H9 (cell line): ENCODE data around the gene SWT1. TPM values are rescaled to one million over a fixed set of nuclear protein-coding genes. Genes with fewer than 3 reads are reported as not detected.

ENCODE experiments used
- DNase-seq: peaks from one replicate; pipeline ENCODE4 v3.0.0-alpha.2; 2017
- H2AFZ ChIP-seq: one replicate; pipeline ENCODE4 v1.6.1; 2013; ENCODE audit warnings: mild to moderate bottlenecking, low read length, control low read depth, moderate library complexity
- H2AK5ac ChIP-seq: 2 replicates; pipeline ENCODE4 v1.6.1; 2013; ENCODE audit warnings: low read length, control low read depth, mixed read lengths; ENCODE audit not compliant: insufficient read length
- H2BK120ac ChIP-seq: one replicate; pipeline ENCODE4 v1.6.1; 2013; ENCODE audit warnings: low read depth, mild to moderate bottlenecking, low read length, control low read depth, inconsistent platforms; ENCODE audit not compliant: poor library complexity, severe bottlenecking
- H2BK12ac ChIP-seq: 2 replicates; pipeline ENCODE4 v1.6.1; 2013; ENCODE audit warnings: low read length, control low read depth, mixed read lengths, low read depth; ENCODE audit not compliant: insufficient read length
- H2BK15ac ChIP-seq: 2 replicates; pipeline ENCODE4 v1.6.1; 2013; ENCODE audit warnings: low read depth, low read length, control low read depth
- H2BK20ac ChIP-seq: one replicate; pipeline ENCODE4 v1.6.1; 2013; ENCODE audit warnings: low read depth, mild to moderate bottlenecking, low read length, control low read depth, inconsistent platforms; ENCODE audit not compliant: poor library complexity, severe bottlenecking
- H2BK5ac ChIP-seq: 2 replicates; pipeline ENCODE4 v1.6.1; 2013; ENCODE audit warnings: low read length, control low read depth, mixed read lengths; ENCODE audit not compliant: insufficient read length
- H3K14ac ChIP-seq: 2 replicates; pipeline ENCODE4 v1.6.1; 2013; ENCODE audit warnings: low read length, control low read depth; ENCODE audit not compliant: insufficient read depth
- H3K18ac ChIP-seq: 2 replicates; pipeline ENCODE4 v1.6.1; 2013; ENCODE audit warnings: low read depth, mild to moderate bottlenecking, mixed read lengths, low read length, control low read depth; ENCODE audit not compliant: insufficient read length
- H3K23ac ChIP-seq: 2 replicates; pipeline ENCODE4 v1.6.1; 2013; ENCODE audit warnings: low read length, control low read depth, mixed read lengths, low read depth; ENCODE audit not compliant: insufficient read length
- H3K23me2 ChIP-seq: 2 replicates; pipeline ENCODE4 v1.6.1; 2013; ENCODE audit warnings: low read depth, mild to moderate bottlenecking, mixed read lengths, low read length, control low read depth; ENCODE audit not compliant: insufficient read length, poor library complexity, severe bottlenecking
- H3K27ac ChIP-seq: 2 replicates; pipeline ENCODE4 v1.5.1; 2013; ENCODE audit warnings: low read length, control low read depth, mixed read lengths, low read depth; ENCODE audit not compliant: insufficient read length
- H3K27me3 ChIP-seq: 2 replicates; pipeline ENCODE4 v1.6.1; 2013; ENCODE audit warnings: low read length, control low read depth, inconsistent platforms; ENCODE audit not compliant: insufficient read depth
- H3K4ac ChIP-seq: 2 replicates; pipeline ENCODE4 v1.6.1; 2013; ENCODE audit warnings: low read depth, mild to moderate bottlenecking, control low read depth, inconsistent platforms, low read length, moderate library complexity
- H3K4me1 ChIP-seq: 2 replicates; pipeline ENCODE4 v1.6.1; 2013; ENCODE audit warnings: low read length, control low read depth, inconsistent platforms; ENCODE audit not compliant: insufficient read depth
- H3K4me2 ChIP-seq: 2 replicates; pipeline ENCODE4 v1.6.1; 2013; ENCODE audit warnings: low read length, control low read depth, mixed read lengths; ENCODE audit not compliant: insufficient read length, insufficient read depth
- H3K56ac ChIP-seq: 2 replicates; pipeline ENCODE4 v1.6.1; 2013; ENCODE audit warnings: low read depth, mild to moderate bottlenecking, mixed read lengths, low read length, control low read depth; ENCODE audit not compliant: insufficient read length
- H3K79me1 ChIP-seq: 2 replicates; pipeline ENCODE4 v1.6.1; 2013; ENCODE audit warnings: low read depth, mild to moderate bottlenecking, moderate library complexity, low read length, control low read depth, inconsistent platforms; ENCODE audit not compliant: insufficient read depth, poor library complexity, severe bottlenecking
- H3K79me2 ChIP-seq: 2 replicates; pipeline ENCODE4 v1.6.1; 2013; ENCODE audit warnings: low read length, control low read depth, inconsistent platforms; ENCODE audit not compliant: insufficient read depth
- H3K9ac ChIP-seq: 2 replicates; pipeline ENCODE4 v1.6.1; 2013; ENCODE audit warnings: low read length, control low read depth, mixed read lengths; ENCODE audit not compliant: insufficient read length; ENCODE audit errors: extremely low read depth
- H3K9me3 ChIP-seq: one replicate; pipeline ENCODE4 v1.6.1; 2013; ENCODE audit warnings: low read depth, low read length, inconsistent platforms; ENCODE audit not compliant: control insufficient read depth
- H3T11ph ChIP-seq: one replicate; pipeline ENCODE4 v1.6.1; 2013; ENCODE audit warnings: mild to moderate bottlenecking, low read length, control low read depth, inconsistent platforms
- H4K20me1 ChIP-seq: one replicate; pipeline ENCODE4 v1.6.1; 2013; ENCODE audit not compliant: control insufficient read depth, insufficient read length, insufficient read depth
- H4K5ac ChIP-seq: 2 replicates; pipeline ENCODE4 v1.6.1; 2013; ENCODE audit warnings: low read depth, mild to moderate bottlenecking, mixed read lengths, low read length, control low read depth; ENCODE audit not compliant: insufficient read length
- H4K8ac ChIP-seq: replicated peaks from 2 replicates; pipeline ENCODE4 v1.6.1; 2013; ENCODE audit warnings: low read length, control low read depth, mixed read lengths, low read depth; ENCODE audit not compliant: insufficient read length
- H4K91ac ChIP-seq: 2 replicates; pipeline ENCODE4 v1.6.1; 2013; ENCODE audit warnings: low read depth, mild to moderate bottlenecking, moderate library complexity, mixed read lengths, low read length, control low read depth; ENCODE audit not compliant: insufficient read length
- H3K27ac Mint-ChIP-seq, 3 experiments: 2 replicates in 2 of 3; 3 replicates in 1 of 3; pipeline ENCODE4 v1.8.0; 2020 to 2021; ENCODE audit warnings: mixed read lengths in 3 of 3, mild to moderate bottlenecking in 1 of 3, moderate library complexity in 1 of 3
- H3K27me3 Mint-ChIP-seq: 2 replicates; pipeline ENCODE4 v1.8.0; 2021; ENCODE audit warnings: low read depth, mild to moderate bottlenecking, moderate library complexity, mixed read lengths
- H3K36me3 Mint-ChIP-seq, 3 experiments: 2 replicates in 2 of 3; 3 replicates in 1 of 3; pipeline ENCODE4 v1.8.0; 2020 to 2021; ENCODE audit warnings: low read depth in 3 of 3, mixed read lengths in 3 of 3; ENCODE audit not compliant: insufficient read depth in 1 of 3
- H3K4me1 Mint-ChIP-seq, 2 experiments: 2 replicates each; pipeline ENCODE4 v1.8.0; 2020; ENCODE audit warnings: mixed read lengths in 2 of 2
- H3K4me3 Mint-ChIP-seq, 2 experiments: 2 replicates in 1 of 2; 3 replicates in 1 of 2; pipeline ENCODE4 v1.8.0; 2020 to 2021; ENCODE audit warnings: mild to moderate bottlenecking in 2 of 2, mixed read lengths in 2 of 2, moderate library complexity in 1 of 2
- H3K9me3 Mint-ChIP-seq, 2 experiments: 2 replicates in 1 of 2; 3 replicates in 1 of 2; pipeline ENCODE4 v1.8.0; 2020; ENCODE audit warnings: mild to moderate bottlenecking in 2 of 2, mixed read lengths in 2 of 2, moderate library complexity in 1 of 2
- WGBS: extraction: QIAGEN DNeasy Blood & Tissue Kit; methylation state at CpG from one replicate; pipeline ENCODE4 v1.1.7; 2013; ENCODE audit warnings: missing lambda C conversion rate, low lambda C conversion rate, mixed read lengths; ENCODE audit not compliant: insufficient read length; ENCODE audit errors: extremely low coverage; 5-methylcytosine and 5-hydroxymethylcytosine counted together
- total RNA-seq: library from RNA; stranded (reverse); gene quantifications from 2 replicates; pipeline ENCODE4 v1.2.1, GENCODE V29; 2021
- TF ChIP-seq, protein P1 (sequence below): fragments of 200-600 bp; sonication (generic); conservative IDR thresholded peaks from 3 replicates; pipeline ENCODE4 v1.8.0; 2021; ENCODE audit warnings: antibody characterized with exemption, mild to moderate bottlenecking

SWT1 gene
- total RNA-seq, 1 experiment from 2014 or later: 5.2 TPM

DNA sequence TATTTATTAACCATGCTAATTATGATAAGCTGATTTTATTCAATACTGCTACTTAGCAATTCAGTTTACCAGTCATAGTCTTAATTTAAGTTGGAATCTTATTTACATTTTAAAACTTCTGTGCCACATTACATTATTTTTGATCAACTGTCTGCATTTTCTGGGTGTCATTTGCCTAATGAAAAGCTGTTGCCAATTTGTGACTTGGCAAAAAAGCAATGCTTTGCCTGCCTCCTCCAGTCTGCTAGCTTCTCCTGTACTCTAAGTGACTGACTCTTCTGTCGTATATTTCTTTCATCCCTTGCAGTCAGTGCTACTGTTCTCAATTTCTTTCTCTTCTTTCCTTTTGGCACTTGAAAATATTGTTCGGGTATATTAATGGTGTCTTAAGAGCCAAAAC lies 165.7 kb downstream of the SWT1 start:
- no peaks in the 10 kb centered on the region for H3K27me3 ChIP-seq
- no peak overlapping the region for H3K56ac ChIP-seq
- H3K14ac ChIP-seq: no peak overlapping the region
- no peak overlapping the region for H4K5ac ChIP-seq
- H4K91ac ChIP-seq: no peak overlapping the region
- no peak overlapping the region for H3K4ac ChIP-seq
- WGBS: no CpG with 5 or more reads among the region's 2 CpGs
- no peak overlapping the region for H2AK5ac ChIP-seq
- no peak overlapping the region for H2AFZ ChIP-seq
- no peaks in the 10 kb centered on the region for H4K20me1 ChIP-seq
- H3K23ac ChIP-seq: no peak overlapping the region
- H3K79me2 ChIP-seq: no peaks in the 10 kb centered on the region
- no peak overlapping the region for H3K9ac ChIP-seq
- H3K9me3 Mint-ChIP-seq: peaks cover 2 to 7% of the 10 kb centered on the region in 2 experiments; a peak in 4 of 5 replicates
- peaks cover 2% of the 10 kb centered on the region; the same call in 1 of the 2 replicates for H3K4me1 ChIP-seq
- no peaks in the 10 kb centered on the region for H3K79me1 ChIP-seq
- H4K8ac ChIP-seq: no peak overlapping the region
- no peak overlapping the region for H2BK120ac ChIP-seq
- no peak overlapping the region for H3K27ac Mint-ChIP-seq
- H2BK12ac ChIP-seq: no peak overlapping the region
- H2BK15ac ChIP-seq: no peak overlapping the region
- H3K18ac ChIP-seq: no peak overlapping the region
- peaks cover 9 to 10% of the 10 kb centered on the region in 2 experiments for H3K4me1 Mint-ChIP-seq
- peaks cover under 1% of the 10 kb centered on the region for H3K23me2 ChIP-seq
- DNase-seq: no peak
- H3K4me3 Mint-ChIP-seq: no peak overlapping the region
- H2BK5ac ChIP-seq: no peak overlapping the region
- H3T11ph ChIP-seq: no peak overlapping the region
- H3K27ac ChIP-seq: no peak overlapping the region
- H3K4me2 ChIP-seq: no peak overlapping the region
- H3K36me3 Mint-ChIP-seq: peaks cover 8 to 19% (median 13%) of the 10 kb centered on the region in 3 experiments
- TF ChIP-seq, protein P1, sequence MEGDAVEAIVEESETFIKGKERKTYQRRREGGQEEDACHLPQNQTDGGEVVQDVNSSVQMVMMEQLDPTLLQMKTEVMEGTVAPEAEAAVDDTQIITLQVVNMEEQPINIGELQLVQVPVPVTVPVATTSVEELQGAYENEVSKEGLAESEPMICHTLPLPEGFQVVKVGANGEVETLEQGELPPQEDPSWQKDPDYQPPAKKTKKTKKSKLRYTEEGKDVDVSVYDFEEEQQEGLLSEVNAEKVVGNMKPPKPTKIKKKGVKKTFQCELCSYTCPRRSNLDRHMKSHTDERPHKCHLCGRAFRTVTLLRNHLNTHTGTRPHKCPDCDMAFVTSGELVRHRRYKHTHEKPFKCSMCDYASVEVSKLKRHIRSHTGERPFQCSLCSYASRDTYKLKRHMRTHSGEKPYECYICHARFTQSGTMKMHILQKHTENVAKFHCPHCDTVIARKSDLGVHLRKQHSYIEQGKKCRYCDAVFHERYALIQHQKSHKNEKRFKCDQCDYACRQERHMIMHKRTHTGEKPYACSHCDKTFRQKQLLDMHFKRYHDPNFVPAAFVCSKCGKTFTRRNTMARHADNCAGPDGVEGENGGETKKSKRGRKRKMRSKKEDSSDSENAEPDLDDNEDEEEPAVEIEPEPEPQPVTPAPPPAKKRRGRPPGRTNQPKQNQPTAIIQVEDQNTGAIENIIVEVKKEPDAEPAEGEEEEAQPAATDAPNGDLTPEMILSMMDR: no peak
- H2BK20ac ChIP-seq: no peak overlapping the region
- no peaks in the 10 kb centered on the region for H3K9me3 ChIP-seq
- H3K27me3 Mint-ChIP-seq: no peaks in the 10 kb centered on the region
